Inflammatory macrophage (primary cell): Measurements from ENCODE around the gene RBM12.

Experiments
- DNase-seq, 2 donors: peaks; one replicate each; pipeline ENCODE4 v3.0.0-alpha.2; 2020 to 2022

The RBM12 gene

DNA sequence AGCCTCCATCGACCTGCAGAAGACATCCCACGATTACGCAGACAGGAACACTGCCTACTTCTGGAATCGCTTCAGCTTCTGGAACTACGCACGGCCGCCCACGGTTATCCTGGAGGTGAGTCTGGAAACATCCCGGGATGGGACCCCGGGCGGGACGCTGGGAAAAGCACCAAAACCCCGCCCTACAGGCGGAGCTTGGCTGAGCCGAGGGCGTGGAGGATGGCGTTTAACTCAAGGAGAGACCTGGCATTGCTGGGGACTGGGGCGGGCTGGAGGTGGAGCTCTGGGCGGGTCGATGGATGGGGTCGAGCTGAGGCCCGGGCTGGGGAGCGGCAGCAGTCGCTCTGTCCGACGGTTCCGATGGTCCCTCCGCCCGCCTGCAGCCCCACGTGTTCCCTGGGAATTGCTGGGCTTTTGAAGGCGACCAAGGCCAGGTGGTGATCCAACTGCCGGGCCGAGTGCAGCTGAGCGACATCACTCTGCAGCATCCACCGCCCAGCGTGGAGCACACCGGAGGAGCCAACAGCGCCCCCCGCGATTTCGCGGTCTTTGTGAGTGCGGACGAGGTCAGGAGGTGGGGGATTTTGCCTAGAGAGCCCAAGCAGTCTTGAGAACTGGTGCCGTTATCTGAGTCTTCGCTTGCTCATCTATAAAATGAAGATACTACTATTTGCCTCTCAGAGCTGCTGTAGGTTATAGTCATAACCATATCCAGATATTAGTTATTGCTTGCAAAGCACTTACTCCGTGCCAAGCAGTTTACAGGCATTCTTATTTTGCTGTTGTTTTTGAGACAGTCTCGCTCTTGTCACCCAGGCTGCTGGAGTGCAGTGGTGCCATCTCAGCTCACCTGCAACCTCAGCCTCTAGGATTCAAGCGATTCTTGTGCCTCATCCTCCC, 45.3 kb downstream of the RBM12 start:
- peak in 1 of 2 donors; percentile 17 for DNase-seq

DNA sequence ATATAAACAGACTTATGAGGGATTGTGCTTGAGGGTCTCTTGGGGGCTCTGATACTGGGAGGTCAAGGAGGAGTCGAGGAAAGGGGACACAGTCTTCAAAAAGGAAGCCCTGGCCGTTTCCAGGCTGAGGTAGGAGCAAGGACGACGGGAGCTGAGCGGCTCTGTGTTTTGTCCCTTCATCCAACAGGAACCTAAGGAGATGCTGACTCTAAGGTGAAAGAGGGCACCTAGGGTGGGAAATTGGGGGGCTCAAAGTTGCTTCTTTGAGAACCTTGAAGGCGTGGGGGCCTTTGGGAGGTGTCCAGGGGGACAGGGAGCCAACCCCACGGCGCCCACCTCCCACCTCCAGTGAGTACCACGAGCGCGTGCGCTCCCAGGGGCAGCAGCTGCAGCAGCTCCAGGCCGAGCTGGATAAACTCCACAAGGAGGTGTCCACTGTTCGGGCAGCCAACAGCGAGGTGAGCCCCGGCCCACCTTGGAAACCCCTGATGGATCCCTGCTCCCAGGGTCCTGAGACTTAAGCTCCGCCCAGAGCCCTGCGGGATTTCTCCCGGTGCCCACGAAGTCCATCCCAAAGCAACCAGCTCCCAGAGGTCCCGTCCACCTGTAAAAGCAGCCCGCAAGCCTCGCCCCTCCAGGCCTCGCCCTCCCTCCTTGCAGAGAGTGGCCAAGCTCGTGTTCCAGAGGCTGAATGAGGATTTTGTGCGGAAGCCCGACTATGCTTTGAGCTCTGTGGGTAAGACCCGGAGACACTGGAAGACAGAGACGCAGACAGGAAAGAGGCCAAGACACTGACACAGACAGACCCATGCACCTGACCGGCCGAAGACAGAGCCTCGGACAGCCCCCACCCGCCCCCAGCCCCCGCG, 46.2 kb downstream of the RBM12 start:
- DNase-seq = no peak

DNA sequence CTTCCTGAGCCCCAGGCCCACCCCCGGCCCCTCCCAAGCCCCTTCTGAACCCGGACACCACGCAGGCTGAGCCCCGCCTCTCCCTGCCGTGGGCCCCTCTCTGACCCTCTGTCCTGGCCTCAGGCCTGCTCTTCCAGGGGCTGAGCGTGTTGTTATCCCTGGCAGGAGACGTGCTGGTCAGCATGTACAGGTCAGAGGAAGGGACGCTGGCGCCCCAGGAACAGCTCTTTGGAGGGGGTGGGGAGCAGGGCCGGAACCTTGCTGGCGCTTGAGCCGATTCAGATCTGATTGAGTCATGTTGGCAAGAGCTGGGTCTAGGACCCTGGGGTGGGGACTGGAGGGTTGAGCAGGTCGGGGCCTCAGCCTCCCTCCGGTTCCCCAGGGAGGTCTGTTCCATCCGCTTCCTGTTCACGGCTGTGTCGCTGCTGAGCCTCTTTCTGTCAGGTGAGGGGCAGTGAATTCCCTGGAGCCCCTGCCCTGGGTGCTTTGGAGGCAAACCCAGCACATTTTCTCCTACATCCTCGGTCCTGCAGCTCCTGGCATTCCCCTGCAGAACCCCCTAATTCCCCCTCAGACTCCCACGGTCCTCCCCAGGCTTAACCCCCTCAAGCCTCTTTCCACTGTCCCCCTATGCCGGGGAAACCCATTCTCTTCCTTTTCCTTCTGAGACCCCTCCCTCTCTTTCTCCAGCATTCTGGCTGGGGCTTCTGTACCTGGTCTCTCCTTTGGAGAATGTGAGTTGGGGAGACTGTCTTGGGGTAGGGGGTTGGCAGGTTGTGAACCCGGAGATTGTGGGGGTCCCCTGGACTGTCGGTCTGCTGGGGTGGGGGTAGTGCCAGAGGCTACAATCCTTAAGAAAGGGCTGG, 47.1 kb downstream of the RBM12 start:
- DNase-seq = peak in 1 of 2 donors; percentile 8

DNA sequence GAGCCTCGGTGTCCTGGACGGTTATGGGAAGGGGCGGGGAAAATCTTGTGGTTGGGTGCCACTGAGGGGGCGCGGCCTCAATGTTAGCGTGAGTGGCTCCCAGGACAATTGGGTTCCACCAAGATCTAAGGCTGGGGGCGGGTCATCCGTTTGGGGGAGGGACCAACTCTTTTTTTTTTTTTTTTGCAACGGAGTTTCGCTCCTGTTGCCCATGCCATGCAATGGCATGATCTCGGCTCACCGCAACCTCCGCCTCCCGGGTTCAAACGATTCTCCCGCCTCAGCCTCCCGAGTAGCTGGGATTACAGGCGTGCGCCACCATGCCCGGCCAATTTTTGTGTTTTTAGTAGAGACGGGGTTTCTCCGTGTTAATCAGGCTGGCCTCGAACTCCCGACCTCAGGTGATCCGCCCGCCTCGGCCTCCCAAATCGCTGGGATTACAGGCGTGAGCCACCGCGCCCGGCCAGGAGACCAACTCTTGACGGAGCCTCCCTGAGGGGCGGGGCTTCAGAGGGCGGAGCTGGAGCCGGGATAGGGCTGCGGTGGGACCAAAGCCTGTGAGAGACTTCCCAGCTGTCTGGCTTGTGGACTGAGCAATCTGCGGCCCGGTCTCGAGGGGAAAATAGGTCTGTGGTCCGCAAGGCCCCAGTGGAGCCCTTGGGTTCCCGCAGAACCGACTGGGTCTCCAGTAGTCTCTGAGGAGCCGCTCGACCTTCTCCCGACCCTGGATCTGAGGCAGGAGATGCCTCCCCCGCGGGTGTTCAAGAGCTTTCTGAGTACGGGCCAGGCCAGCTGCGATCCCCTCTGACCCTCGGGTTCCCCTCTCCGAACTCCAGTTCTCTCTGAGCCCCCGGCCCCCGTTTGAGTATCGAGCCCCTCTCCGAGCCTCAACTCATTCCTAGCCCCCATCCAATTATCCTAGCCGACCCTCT, 48.0 kb downstream of the RBM12 start:
- peak; percentile 68 to 74 for DNase-seq

DNA sequence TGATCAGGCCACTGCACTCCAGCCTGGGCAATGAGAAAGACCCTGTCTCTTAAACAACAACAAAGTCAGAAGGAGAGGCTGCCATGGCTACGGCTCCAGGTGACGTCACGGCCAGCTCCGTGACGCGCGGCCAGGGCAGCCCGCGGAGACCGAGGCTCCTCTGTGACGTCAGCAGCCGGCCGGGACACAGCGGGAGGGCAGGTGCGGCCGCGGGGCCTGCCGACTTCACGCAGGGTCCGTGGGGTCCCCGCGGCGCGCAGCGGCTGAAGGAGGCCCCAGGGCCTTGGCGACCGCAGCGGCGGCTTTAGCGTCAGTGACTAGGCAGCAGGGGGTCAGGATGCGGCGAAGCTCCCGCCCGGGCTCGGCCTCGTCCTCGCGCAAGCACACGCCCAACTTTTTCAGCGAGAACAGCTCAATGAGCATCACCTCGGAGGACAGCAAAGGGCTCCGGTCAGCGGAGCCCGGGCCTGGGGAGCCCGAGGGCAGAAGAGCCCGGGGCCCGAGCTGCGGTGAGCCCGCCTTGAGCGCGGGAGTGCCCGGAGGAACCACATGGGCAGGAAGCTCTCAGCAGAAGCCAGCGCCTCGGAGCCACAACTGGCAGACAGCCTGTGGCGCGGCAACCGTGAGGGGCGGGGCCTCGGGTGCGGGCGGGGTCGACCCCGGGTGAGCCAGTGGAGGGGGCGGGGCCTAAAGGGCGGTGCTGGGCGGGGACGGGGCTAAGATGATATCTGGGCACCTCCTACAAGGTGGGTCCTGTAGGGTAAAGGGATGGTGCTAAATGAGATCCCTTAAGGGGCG, 48.8 kb downstream of the RBM12 start, which contains the start of gene SPAG4:
TSS of gene SPAG4 (plus strand) at position 163 of the 798 bp plus-strand sequence. CDS start at position 338, 175 bp downstream.
- DNase-seq = peak; percentile 100

DNA sequence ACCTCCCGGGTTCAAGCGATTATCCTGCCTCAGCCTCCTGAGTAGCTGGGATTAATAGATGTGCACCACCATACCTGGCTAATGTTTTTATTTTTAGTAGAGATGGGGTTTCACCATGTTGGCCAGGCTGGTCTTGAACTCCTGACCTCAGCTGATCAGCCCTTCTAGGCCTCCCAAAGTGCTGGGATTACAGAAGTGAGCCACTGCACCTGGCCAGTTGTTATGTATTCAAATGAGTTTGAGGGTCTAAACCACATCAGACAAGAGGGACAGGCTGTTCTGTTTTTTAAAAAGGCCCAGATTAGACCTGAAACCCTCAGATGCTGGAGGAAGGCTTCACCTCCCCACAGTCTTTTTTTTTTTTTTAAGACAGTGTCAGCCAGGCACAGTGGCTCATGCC, 53.2 kb downstream of the RBM12 start:
- no peak for DNase-seq

DNA sequence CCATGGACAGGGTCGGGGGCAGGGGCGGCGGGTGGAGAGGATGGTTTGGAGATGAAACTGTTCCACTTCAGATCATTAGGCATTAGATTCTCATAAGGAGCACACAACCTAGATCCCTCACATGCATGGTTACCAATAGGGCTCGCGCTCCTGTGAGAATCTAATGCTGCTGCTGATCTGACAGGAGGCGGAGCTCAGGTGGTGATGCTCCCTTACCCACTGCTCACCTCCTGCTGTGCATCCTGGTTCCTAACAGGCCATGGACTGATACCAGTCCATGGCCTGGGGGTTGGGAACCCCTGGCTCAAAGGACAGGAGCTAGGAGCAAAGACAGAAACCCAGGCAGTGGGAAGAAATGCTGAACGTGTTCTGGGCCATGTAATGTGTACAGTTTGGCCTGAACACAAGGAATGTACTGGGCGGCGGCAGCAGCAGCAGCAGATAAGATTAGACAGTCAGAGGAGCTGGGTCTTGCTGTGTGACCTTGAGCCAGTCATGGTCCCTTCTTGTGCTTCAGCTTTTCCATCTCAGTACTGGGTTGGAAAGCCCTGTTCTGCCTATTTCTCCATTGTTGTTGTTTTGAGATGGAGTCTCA, 53.8 kb downstream of the RBM12 start:
- DNase-seq = no peak

DNA sequence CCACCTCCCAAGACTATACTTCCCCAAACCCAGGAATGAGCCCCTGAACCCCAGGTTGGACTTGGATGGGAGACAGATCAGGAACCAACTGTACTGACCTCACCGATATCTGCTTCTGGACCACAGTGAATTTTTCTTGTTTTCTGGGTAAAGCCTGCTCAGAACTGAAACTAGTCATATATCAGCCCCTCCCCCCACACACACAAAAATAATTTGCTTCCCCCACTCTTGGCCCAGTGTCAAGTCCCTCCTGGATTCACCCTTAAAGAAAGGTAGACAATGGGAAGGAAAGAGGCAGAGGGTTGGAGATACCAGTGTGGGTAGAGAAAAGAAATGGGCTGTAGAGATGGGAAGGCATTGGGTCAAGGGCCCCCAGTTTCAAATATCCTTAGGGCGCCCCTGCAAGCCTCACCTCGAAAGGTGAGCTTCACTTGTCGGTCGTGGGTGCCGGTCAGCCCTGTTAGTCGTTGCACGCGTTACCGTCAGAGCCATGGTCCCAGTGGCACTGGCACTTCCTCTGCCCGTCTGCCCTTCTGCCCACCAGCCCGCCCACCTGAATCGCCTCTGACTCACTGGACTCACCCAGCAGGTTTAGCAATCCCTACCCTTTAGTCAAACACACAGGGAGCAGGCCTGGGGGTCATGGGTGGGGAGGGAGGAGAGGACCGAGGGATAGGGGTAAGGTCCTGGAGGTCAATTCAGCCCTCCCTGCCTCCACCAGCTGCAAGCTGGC, 57.5 kb downstream of the RBM12 start:
- peak; percentile 61 to 85 for DNase-seq

DNA sequence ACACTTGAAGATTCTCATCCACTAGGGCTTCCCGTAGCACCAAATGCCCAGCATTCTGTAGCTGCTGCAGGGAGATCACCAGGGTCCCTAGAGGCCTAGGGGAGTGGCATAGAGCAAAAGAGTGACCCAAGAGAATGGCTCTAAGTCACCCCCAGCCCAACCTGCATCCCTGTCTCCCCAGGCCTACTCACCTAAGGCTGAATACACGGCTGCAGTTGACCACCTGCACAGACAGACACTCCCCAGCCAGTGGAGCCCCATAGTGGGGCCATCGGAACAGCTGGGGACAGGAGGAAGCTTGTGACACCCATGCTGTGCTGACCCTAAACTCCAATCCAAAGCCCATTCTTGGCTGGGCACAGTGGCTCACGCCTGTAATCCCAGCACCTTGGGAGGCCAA, 58.6 kb downstream of the RBM12 start:
- no peak for DNase-seq

DNA sequence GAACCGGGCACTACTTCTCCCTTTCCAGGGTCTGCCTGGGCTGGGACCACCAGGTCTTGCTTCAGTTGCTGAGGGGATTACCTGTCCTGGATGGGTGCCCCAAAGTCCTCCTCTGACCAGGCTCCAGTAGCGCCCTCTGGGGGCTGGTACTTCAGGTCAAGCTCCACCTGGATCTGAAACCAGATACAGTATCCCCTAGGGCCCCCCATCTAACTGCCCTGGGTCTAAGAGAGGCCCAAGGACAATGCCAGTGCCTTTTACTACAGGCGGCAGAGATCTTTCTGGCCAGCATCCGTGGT, 60.3 kb downstream of the RBM12 start:
- no peak for DNase-seq

DNA sequence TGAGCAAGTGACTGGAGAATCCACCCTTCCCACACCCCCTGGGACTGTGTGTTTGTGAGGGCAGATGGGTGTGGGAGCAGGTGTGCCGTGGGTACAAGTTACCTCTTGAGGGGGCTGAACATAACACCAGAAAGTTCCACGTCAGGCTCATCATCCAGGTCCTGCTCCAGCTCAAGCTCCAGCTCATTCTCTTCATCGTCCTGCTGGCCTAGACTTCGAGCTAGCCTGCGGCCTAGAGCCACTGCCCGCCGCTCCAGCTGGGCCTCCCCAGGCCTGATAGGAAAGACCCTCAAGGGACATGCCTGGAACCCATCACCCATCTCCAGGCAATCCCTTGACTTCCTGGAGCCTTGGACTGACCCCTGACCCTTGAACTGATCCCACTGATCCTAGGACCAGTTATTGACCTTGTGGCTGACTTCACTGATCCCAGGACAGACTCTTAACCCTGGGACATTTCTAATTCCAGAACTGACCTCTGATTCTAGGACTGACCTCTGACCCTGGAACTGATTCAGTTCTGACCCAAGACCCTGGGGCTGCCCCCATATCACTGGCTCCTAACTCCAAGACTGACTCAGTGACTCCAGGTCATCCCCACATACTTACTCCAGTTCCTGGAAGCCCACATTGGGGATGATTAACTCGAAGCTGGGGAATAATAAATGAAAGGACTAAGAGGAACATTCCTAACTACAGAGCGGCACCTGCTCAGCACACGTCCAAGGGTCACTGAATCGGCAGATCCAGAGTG, 60.8 kb downstream of the RBM12 start:
- DNase-seq = no peak

DNA sequence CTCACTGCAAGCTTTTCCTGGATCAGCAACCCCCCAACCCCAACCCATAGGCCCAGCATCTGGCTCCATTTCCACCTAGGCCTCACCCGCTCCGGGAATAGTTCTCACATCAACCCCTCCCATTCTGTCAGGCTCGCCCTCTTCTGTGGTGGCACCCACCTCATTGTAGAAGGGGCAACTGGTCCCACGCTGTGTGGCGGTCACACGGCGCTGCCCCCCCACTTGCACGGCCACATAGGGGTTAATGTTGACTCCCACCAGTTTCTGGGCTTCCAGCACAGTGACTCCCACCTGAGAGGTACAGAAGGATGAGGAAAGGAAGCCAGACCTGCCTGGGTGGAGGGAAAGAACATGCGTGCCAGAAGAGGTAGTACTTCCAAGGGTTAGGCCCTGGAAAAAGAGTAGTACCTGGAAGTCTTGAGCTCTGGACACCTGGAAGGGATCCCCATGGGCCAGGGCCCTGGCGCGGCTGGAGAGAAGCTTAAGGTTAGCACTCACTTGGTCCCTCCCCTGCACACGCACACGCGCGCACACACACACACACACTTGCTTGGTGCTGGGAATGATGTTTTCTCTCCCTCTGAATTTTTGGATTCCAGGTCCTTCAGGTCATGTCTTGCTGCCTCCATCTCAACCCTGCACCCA, 61.7 kb downstream of the RBM12 start:
- DNase-seq = no peak

DNA sequence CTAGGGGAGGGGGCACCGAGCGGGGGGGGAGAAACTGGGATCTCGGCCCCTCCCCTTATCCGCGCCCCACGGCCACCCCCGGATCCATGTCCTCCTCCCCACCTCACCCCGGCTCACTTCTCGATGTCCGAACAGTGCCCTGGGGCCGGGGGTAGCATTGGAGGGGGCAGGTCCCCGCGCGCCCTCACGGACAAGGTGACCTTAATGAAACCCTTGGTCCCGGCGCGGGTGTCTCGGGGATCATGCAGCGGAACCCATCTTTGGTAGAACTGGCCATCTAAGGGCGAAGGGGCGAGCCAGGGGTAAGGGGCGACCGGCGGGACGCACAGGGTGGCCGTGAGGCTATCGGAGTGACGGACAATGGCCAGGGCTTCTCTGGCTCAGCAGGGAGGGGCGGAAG, 62.7 kb downstream of the RBM12 start:
- DNase-seq = no peak

DNA sequence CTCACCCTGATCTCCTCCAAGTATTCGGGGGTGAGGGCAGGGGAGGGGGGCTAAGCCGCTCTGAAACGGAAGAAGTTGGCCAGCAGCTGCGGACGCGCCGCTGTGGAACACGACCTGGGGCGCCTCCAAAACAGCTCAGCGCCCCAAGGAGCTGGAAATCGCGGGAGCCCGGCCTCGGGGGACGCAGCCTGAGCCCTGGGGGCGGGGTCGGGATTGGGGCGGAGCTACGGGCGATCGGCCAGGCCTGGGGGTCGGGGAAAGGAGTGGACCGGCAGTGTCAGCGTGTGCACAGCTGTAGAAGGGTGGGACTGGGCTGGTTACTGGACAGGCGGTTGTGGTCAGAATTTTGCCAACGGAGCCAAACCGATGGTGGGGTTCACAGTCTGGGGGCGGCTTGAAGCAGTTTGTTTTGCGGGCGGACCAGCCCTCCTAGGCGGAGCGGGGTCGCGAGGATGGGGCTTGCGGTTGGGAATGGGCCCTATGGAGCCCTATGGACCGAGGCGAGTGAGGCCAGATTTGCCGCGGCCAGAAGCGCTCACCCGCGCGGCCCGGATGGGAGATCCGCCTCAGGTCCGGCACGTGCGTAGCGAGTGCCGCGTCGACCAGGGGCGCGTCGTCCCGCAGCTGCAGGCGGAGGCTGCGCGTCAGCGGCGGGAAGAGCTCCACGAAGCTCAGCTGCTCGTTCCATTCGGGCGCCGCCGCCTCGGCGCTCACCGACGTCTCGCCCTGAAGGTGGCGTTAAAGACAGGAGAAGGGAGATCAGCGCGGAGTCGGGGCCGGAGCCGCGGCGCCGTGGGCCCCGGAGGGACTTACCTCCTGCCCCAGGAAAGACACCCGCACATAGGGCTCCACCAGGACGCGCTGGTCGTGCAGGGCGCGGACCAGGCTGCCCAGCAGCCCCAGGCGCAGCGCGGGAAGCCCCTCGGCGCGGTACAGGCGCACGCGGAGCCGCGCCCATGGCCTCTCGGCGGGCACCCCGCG, 63.4 kb downstream of the RBM12 start:
- peak; percentile 64 to 74 for DNase-seq

DNA sequence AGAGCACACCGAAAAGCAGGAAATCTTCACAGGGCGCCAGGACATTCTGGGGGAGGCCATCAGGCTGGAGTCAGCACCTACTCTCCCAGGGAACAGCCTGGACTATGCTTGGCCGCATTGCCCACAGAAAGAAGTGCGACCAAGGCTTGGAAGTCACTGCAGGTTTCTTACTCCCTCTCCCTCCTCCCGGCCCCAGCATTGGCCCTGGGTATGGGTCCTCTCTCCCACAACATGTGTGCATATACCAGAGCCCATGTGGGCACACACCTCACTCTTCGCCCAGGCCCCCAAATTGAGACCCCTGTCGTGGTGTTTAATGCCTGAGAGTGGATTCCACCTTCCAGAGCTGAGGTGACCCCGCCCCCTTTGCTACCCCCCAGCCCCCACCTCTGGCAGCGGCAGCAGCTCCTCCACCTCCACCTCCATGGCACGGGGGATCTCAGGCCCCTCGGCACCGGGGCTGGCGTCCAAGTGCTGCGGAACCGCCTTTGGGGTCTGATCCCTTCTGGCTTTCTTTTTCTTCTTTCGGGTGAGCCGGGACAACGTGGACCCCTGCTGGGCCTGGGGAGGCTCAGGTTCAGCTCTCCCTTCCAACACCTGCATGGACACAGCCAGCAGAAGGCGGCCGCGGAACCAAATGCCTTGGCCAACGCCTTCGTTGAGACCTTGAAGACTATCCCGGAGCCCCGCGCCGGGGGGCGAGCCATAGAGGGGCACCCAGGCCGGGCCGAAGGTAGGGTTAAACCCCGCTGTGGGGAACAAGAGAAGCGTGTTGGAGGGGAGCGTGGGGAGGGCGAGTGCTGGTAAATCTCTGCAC, 64.3 kb downstream of the RBM12 start:
- DNase-seq = no peak

DNA sequence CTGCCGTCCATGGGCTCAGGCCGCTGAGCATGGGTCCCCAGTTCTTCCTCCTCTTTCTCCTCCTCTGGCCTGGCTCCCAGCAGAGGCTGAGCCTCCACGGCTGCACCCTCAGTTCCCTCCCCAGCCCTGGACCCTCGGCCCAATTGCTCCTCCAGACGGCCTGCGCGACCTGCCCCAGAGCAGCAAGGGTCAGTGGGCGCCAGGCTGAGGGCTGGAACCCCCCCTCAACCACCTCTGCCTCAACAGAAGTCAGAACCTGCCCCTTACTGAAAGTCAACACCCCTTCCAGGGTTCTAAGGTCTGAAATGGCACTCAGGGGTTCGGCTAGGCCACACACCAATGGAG, 65.0 kb downstream of the RBM12 start:
- no peak for DNase-seq
